ENCODE data around the gene FPGS. TPM values are rescaled to one million over a fixed set of nuclear protein-coding genes. Genes with fewer than 3 reads are reported as not detected.

FPGS gene
- total RNA-seq, 1 experiment from 2014 or later = 32.8 TPM

DNA sequence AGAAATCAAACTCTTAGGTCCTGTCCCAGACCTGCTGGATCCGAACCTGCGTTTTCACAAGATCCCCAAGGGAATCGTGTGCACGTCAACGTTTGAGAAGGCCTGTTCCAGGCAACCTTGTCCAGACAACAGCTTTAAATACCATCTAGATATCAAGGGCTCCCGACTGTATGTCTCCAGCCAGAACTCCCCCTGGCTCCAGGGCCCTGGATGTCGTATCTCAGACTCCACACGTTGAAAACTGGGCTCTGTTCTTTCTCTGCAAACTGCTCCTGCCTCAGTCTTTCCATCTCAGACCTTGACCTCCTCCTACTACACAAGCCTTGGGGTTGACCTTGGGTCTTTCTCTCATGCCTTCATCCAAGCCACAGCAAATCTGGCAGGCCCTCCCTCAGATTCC is 57.6 kb downstream of the FPGS start:
- DNase-seq (ENCODE audit: low spot score) = no peak

DNA sequence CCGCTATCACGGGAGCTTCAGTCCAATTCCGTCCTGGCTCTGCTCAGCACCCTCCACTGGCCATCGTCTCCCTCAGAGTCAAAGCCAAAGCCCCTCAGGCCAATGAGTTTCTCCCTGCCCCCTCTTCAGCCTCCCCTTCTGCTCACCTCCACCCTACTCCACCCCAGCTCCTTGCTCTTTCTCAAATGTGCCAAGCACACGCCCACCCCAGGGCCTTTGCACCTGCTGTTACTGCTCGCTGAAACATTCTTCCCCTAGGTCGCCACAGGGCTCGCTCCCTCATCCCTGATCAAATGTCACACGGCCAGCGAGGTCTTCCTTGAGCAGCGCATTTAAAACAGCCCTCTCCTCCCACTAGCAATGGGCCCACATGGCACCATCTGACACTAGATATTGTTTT is 58.1 kb downstream of the FPGS start:
- no peak for DNase-seq (ENCODE audit: low spot score)

DNA sequence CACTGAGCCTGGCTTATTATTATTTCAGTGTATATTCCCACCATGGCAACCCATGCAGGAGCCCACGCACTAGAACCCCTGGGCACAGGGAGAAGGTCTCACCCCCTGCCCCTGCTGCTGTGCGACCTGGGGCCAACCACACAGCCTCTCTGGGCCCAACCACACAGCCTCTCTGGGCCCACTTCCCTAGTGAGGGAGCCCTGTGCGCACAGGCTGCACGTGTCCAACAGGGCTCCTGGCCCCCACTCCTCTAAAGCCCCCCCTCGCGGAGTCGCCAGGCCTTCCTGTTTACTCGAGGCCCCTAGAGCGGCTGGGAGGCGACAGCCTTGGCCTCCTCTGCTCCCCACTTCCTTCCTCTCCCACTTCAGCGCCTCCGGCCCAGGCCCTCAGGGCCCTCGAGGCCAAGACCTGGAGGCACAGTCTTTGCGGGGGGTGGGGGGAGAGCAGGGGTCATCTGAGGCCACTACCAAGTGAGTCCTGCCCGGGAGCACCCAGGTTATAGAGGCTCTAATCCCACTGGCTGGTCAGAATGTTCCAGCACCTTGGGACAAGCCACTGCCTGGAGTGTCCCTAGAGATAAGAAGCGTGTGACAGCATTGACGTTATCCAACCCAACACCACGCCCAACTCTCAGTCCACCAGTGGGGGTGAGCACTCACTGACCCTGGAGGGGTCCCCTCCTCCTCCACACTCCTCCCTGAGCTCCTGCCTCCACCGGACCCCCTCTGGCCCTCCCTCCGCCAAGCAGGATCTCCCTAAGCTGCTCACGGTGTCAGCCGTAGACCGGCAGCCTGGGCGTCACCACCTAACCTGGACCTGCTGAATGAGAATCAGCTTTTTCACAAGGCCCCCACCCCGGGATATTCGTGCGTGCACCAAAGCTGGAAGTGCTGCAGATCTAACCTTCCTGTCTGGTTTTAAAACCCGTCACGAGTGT is 59.7 kb downstream of the FPGS start:
- DNase-seq (ENCODE audit: low spot score) = no peak

DNA sequence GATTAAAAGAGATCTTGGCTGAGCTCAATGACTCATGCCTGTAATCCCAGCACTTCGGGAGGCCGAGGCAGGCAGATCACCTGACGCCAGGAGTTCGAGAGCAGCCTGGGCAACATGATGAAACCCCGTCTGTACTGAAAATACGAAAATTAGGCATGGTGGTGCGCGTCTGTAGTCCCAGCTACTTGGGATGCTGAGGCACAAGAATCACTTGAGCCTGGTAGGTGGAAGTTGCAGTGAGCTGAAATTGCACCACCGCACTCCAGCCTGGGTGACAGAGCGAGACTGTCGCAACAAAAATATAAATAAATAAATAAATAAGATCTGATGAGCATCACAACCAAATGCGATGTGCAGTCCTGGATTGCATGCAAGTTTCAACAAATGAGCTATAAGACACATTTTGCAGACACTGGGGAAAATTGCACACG is 60.5 kb downstream of the FPGS start:
- no peak for DNase-seq (ENCODE audit: low spot score)

Other genes starting within 250 kb of the FPGS start
- gene STXBP1, start 190.6 kb upstream of the FPGS start, total RNA-seq (2014; rRNA removed; shearing (Covaris generic)) = 7.2 and 18.8 TPM in 2 replicates
- not detected in 2 replicates for gene CFAP157, start 95.9 kb upstream of the FPGS start, total RNA-seq (2014; rRNA removed; shearing (Covaris generic))
- gene PTRH1, start 87.2 kb upstream of the FPGS start, total RNA-seq (2014; rRNA removed; shearing (Covaris generic)) = 9.9 and 11.4 TPM in 2 replicates
- gene TTC16, start 86.8 kb upstream of the FPGS start, total RNA-seq (2014; rRNA removed; shearing (Covaris generic)) = not detected in 2 replicates
- 6.3 and 11.5 TPM in 2 replicates for gene TOR2A, start 67.6 kb upstream of the FPGS start, total RNA-seq (2014; rRNA removed; shearing (Covaris generic))
- 0.12 and 0.23 TPM in 2 replicates for gene SH2D3C, start 24.2 kb upstream of the FPGS start, total RNA-seq (2014; rRNA removed; shearing (Covaris generic))
- 22.8 and 24.8 TPM in 2 replicates for gene CDK9, start 16.8 kb upstream of the FPGS start, total RNA-seq (2014; rRNA removed; shearing (Covaris generic))
- 1.8 and 3.0 TPM in 2 replicates for gene ENG, start 51.8 kb downstream of the FPGS start, total RNA-seq (2014; rRNA removed; shearing (Covaris generic))
- gene AK1, start 74.8 kb downstream of the FPGS start, total RNA-seq (2014; rRNA removed; shearing (Covaris generic)) = 25.3 and 45.7 TPM in 2 replicates
- gene ST6GALNAC6, start 96.7 kb downstream of the FPGS start, total RNA-seq (2014; rRNA removed; shearing (Covaris generic)) = 12.4 and 14.8 TPM in 2 replicates
- gene ST6GALNAC4, start 114.2 kb downstream of the FPGS start, total RNA-seq (2014; rRNA removed; shearing (Covaris generic)) = 5.2 and 12.8 TPM in 2 replicates
- 0.95 and 2.6 TPM in 2 replicates for gene PIP5KL1, start 127.9 kb downstream of the FPGS start, total RNA-seq (2014; rRNA removed; shearing (Covaris generic))
- gene DPM2, start 135.0 kb downstream of the FPGS start, total RNA-seq (2014; rRNA removed; shearing (Covaris generic)) = 31.1 and 35.4 TPM in 2 replicates
- gene EEIG1, start 178.1 kb downstream of the FPGS start, total RNA-seq (2014; rRNA removed; shearing (Covaris generic)) = 7.6 and 10.6 TPM in 2 replicates

Measured in H4 (cell line).